Breast epithelium (tissue), 4 donors: ENCODE results near the gene DCAF15. TPM values are rescaled to one million over a fixed set of nuclear protein-coding genes. Genes with fewer than 3 reads are reported as not detected.

ENCODE experiments used
- DNase-seq, 2 donors: peaks; one replicate each; pipeline ENCODE4 v3.0.0-alpha.2; 2019; ENCODE audit warnings: low spot score in 2 of 2
- H3K27ac ChIP-seq, 2 donors: fragments of 200-600 bp; sonication (generic) in 1 of 2; one replicate each; pipeline ENCODE4 v1.5.1; 2016 to 2019; ENCODE audit warnings: mild to moderate bottlenecking in 1 of 2
- H3K27me3 ChIP-seq, 2 donors: fragments of 200-600 bp; sonication (generic) in 1 of 2; one replicate each; pipeline versions ENCODE4 v1.5.1 to v1.6.0; 2017 to 2019; ENCODE audit warnings: control low read depth in 1 of 2, mild to moderate bottlenecking in 1 of 2
- H3K36me3 ChIP-seq: fragments of 200-600 bp; one replicate; pipeline ENCODE4 v1.5.1; 2019
- H3K4me1 ChIP-seq, 2 donors: fragments of 200-600 bp; sonication (generic); one replicate each; pipeline ENCODE4 v1.5.1; 2016 to 2019; ENCODE audit warnings: control low read depth in 1 of 2
- H3K4me3 ChIP-seq, 3 donors: fragments of 200-600 bp; sonication (generic); 1 replicate in 2 of 3; 2 replicates in 1 of 3; pipeline ENCODE4 v1.5.1; 2016 to 2019; ENCODE audit warnings: mild to moderate bottlenecking in 3 of 3, moderate library complexity in 2 of 3
- H3K9me3 ChIP-seq, 2 donors: fragments of 200-600 bp; sonication (generic) in 1 of 2; one replicate each; pipeline ENCODE4 v1.5.1; 2016 to 2019; ENCODE audit warnings: control low read depth in 1 of 2
- CTCF ChIP-seq, 3 donors: fragments of 450-650 bp; IDR thresholded peaks; one replicate each; pipeline ENCODE4 v1.5.1; 2016 to 2017; ENCODE audit warnings: antibody characterized with exemption in 3 of 3, mild to moderate bottlenecking in 3 of 3, moderate library complexity in 3 of 3
- POLR2A ChIP-seq: fragments of 450-650 bp; IDR thresholded peaks from one replicate; pipeline ENCODE4 v1.6.1; 2016; ENCODE audit warnings: antibody characterized with exemption, mild to moderate bottlenecking, moderate library complexity
- POLR2AphosphoS5 ChIP-seq, 3 donors: sonication (generic); formaldehyde crosslinking; IDR thresholded peaks; one replicate each; pipeline ENCODE4 v1.6.1; 2017; ENCODE audit warnings: antibody characterized with exemption in 3 of 3
- intact Hi-C: fragments of 100-400 bp; cut with DNase I; formaldehyde crosslinking; loops from one replicate; pipeline ENCODE4 v1.15.1; 2023; ENCODE audit warnings: low total_unique reads
- total RNA-seq, 3 donors: library from RNA; depleted of rRNA; stranded (reverse); fragments of >200 nt; gene quantifications; one replicate each; pipeline ENCODE4 v1.1.0, GENCODE V29; 2016

DCAF15 gene
- 10 to 100 TPM; 13.4 to 22.7 (median 19.0) TPM for total RNA-seq

GRCh38 chr19:13952154-13952930, at the start of gene DCAF15:
DCAF15 (plus strand) TSS chr19:13952509; CDS start chr19:13952513, 4 bp downstream.
- Histone ChIP-seq H3K27ac (peak within 1 kb of the TSS; percentile 92 to 93), H3K4me3 (peak within 1 kb of the TSS; percentile 74 to 86 (median 84)), H3K9me3 (no peaks in the 10 kb centered on the region), H3K27me3 (no peaks in the 10 kb centered on the region), H3K36me3 (peaks cover 3% of the 10 kb centered on the region), H3K4me1 (peaks cover 7 to 12% of the 10 kb centered on the region in 2 donors)
- intact Hi-C loops: no loop called here
- TF ChIP-seq POLR2AphosphoS5 (IDR thresholded peaks at IDR 0.05) (peak; percentile 24 to 64 (median 58)), POLR2A (peak; percentile 60), CTCF (IDR thresholded peaks at IDR 0.05) (no peak)
- peak; percentile 100 for DNase-seq

- intact Hi-C loops: no loop called here
- no peak for DNase-seq
- H3K36me3 ChIP-seq: no peaks in the 10 kb centered on the region
- TF ChIP-seq POLR2A (no peak), CTCF (IDR thresholded peaks at IDR 0.05) (no peak), POLR2AphosphoS5 (IDR thresholded peaks at IDR 0.05) (no peak)
- H3K9me3 ChIP-seq: no peaks in the 10 kb centered on the region
- H3K27me3 ChIP-seq: no peaks in the 10 kb centered on the region
- no peak overlapping the region for H3K27ac ChIP-seq
- no peak overlapping the region for H3K4me3 ChIP-seq
- H3K4me1 ChIP-seq: peaks cover 0 to 5% of the 10 kb centered on the region in 2 donors
Measured at GRCh38 chr19:13902993-13903555, 49.2 kb upstream of the DCAF15 start.

GRCh38 chr19:13905634-13906520, 46.4 kb upstream of the DCAF15 start, which contains the start of the genes BRME1 and CC2D1A:
BRME1 (minus strand) TSS chr19:13906117; CDS start chr19:13904892, 1,225 bp downstream.
CC2D1A (plus strand) TSS chr19:13906201; CDS start chr19:13906442, 241 bp downstream.
- H3K4me1 ChIP-seq: peaks cover 0 to 5% of the 10 kb centered on the region in 2 donors
- peak; percentile 87 to 88 for DNase-seq
- H3K9me3 ChIP-seq: no peaks in the 10 kb centered on the region
- H3K4me3 ChIP-seq: peak within 1 kb of the TSS; percentile 85 to 95 (median 89)
- H3K27ac ChIP-seq: peak within 1 kb of the TSS; percentile 83 to 88
- intact Hi-C loops: no loop called here
- TF ChIP-seq CTCF (IDR thresholded peaks at IDR 0.05) (peak in 1 of 3 donors; percentile 15), POLR2AphosphoS5 (IDR thresholded peaks at IDR 0.05) (peak; percentile 36 to 74 (median 57)), POLR2A (peak; percentile 16)
- no peaks in the 10 kb centered on the region for H3K36me3 ChIP-seq
- no peaks in the 10 kb centered on the region for H3K27me3 ChIP-seq

GRCh38 chr19:13906521-13906904, 45.8 kb upstream of the DCAF15 start:
- DNase-seq: no peak
- H3K4me1 ChIP-seq: peaks cover 0 to 5% of the 10 kb centered on the region in 2 donors
- peak overlapping the region; percentile 83 to 88 for H3K27ac ChIP-seq
- intact Hi-C loops: no loop called here
- H3K4me3 ChIP-seq: peak overlapping the region; percentile 85 to 95 (median 89)
- H3K9me3 ChIP-seq: no peaks in the 10 kb centered on the region
- H3K36me3 ChIP-seq: no peaks in the 10 kb centered on the region
- H3K27me3 ChIP-seq: no peaks in the 10 kb centered on the region
- TF ChIP-seq POLR2A (no peak), CTCF (IDR thresholded peaks at IDR 0.05) (no peak), POLR2AphosphoS5 (IDR thresholded peaks at IDR 0.05) (no peak)
